Thymus (tissue), 11 donors: Measurements from ENCODE around the gene SLC51A. TPM values are rescaled to one million over a fixed set of nuclear protein-coding genes. Genes with fewer than 3 reads are reported as not detected.

Experiments used
- DNase-seq, 9 donors: peaks; one replicate each; pipeline ENCODE4 v3.0.0-alpha.2; 2013; ENCODE audit warnings: low spot score in 9 of 9, low read depth in 6 of 9, missing footprints in 1 of 9
- H3K27ac ChIP-seq, 2 donors: one replicate each; pipeline ENCODE4 v1.5.1; 2013; ENCODE audit warnings: control low read depth in 1 of 2, low read depth in 1 of 2, low read length in 1 of 2, mild to moderate bottlenecking in 1 of 2, moderate library complexity in 1 of 2
- H3K27me3 ChIP-seq, 2 donors: one replicate each; pipeline ENCODE4 v1.5.1; 2013; ENCODE audit warnings: low read length in 1 of 2; ENCODE audit not compliant: control insufficient read depth in 2 of 2, insufficient read depth in 1 of 2
- H3K36me3 ChIP-seq, 2 donors: one replicate each; pipeline ENCODE4 v1.5.1; 2013; ENCODE audit warnings: low read length in 1 of 2, mild to moderate bottlenecking in 1 of 2, moderate library complexity in 1 of 2; ENCODE audit not compliant: control insufficient read depth in 2 of 2, insufficient read depth in 2 of 2
- H3K4me1 ChIP-seq, 2 donors: one replicate each; pipeline ENCODE4 v1.5.1; 2013; ENCODE audit warnings: low read length in 2 of 2; ENCODE audit not compliant: control insufficient read depth in 2 of 2, insufficient read depth in 2 of 2
- H3K4me3 ChIP-seq, 2 donors: one replicate each; pipeline ENCODE4 v1.5.1; 2013; ENCODE audit warnings: low read length in 2 of 2, control low read depth in 1 of 2, mild to moderate bottlenecking in 1 of 2
- H3K9me3 ChIP-seq, 2 donors: one replicate each; pipeline ENCODE4 v1.5.1; 2013; ENCODE audit warnings: low read length in 1 of 2, mild to moderate bottlenecking in 1 of 2; ENCODE audit not compliant: control insufficient read depth in 2 of 2, insufficient read depth in 1 of 2
- WGBS: extraction: QIAGEN DNeasy Blood & Tissue Kit; methylation state at CpG from one replicate; pipeline ENCODE4 v1.1.7; 2013; 5-methylcytosine and 5-hydroxymethylcytosine counted together
- polyA plus RNA-seq: library from polyadenylated mRNA; stranded (reverse); fragments of 200-250 nt; gene quantifications from one replicate; pipeline ENCODE4 v1.2.3, GENCODE V29; 2013
- total RNA-seq: library from RNA; stranded (reverse); fragments of 120-200 nt; gene quantifications from one replicate; pipeline ENCODE4 v1.2.4, GENCODE V29; 2013
- donor health status: healthy.

SLC51A gene
- total and polyA plus RNA-seq, 2 donors: 0.66 to 2.1 TPM

- no peak for DNase-seq
- Histone ChIP-seq H3K27me3 (peaks cover 0 to 19% of the 10 kb centered on the region in 2 donors), H3K27ac (no peak overlapping the region), H3K4me3 (no peak overlapping the region), H3K9me3 (no peaks in the 10 kb centered on the region), H3K4me1 (peaks cover 0 to 13% of the 10 kb centered on the region in 2 donors), H3K36me3 (no peaks in the 10 kb centered on the region)
- WGBS: 96% methylated on average over 13 of the region's 13 CpGs
These were observed 1.9 kb downstream of the SLC51A start for GRCh38 chr3:196218155-196218712.

GRCh38 chr3:196219194-196219969, 3.0 kb downstream of the SLC51A start:
- Histone ChIP-seq H3K4me3 (no peak overlapping the region), H3K4me1 (peaks cover 0 to 13% of the 10 kb centered on the region in 2 donors), H3K27me3 (peaks cover 0 to 19% of the 10 kb centered on the region in 2 donors), H3K27ac (peak overlapping the region in 1 of 2 donors; percentile 63), H3K36me3 (no peaks in the 10 kb centered on the region), H3K9me3 (no peaks in the 10 kb centered on the region)
- peak in 6 of 9 donors; percentile 34 to 83 (median 54) for DNase-seq
- WGBS: 28% methylated on average over 19 of the region's 19 CpGs

GRCh38 chr3:196219970-196220311, 3.6 kb downstream of the SLC51A start:
- Histone ChIP-seq H3K4me3 (no peak overlapping the region), H3K27me3 (peaks cover 0 to 18% of the 10 kb centered on the region in 2 donors), H3K36me3 (no peaks in the 10 kb centered on the region), H3K27ac (no peak overlapping the region), H3K4me1 (peaks cover 0 to 13% of the 10 kb centered on the region in 2 donors), H3K9me3 (no peaks in the 10 kb centered on the region)
- 97% methylated on average over 19 of the region's 19 CpGs for WGBS
- DNase-seq: no peak

- no peak for DNase-seq
- 92% methylated on average over 10 of the region's 10 CpGs for WGBS
- H3K9me3 ChIP-seq: no peaks in the 10 kb centered on the region
These were observed 4.3 kb downstream of the SLC51A start for GRCh38 chr3:196220587-196220986.

GRCh38 chr3:196220991-196221390, 4.7 kb downstream of the SLC51A start:
- no peak overlapping the region for H3K27ac ChIP-seq
- no peak for DNase-seq
- peaks cover 0 to 11% of the 10 kb centered on the region in 2 donors for H3K27me3 ChIP-seq
- H3K4me1 ChIP-seq: peaks cover 0 to 13% of the 10 kb centered on the region in 2 donors
- WGBS: 95% methylated on average over 7 of the region's 7 CpGs
- no peak overlapping the region for H3K4me3 ChIP-seq
- H3K36me3 ChIP-seq: no peaks in the 10 kb centered on the region
- H3K9me3 ChIP-seq: no peaks in the 10 kb centered on the region

More at GRCh38 chr3:196220587-196220986, 4.3 kb downstream of the SLC51A start:
- Histone ChIP-seq H3K36me3 (no peaks in the 10 kb centered on the region), H3K27ac (peak overlapping the region in 1 of 2 donors; percentile 25), H3K4me3 (no peak overlapping the region), H3K4me1 (peaks cover 0 to 13% of the 10 kb centered on the region in 2 donors), H3K27me3 (peaks cover 0 to 15% of the 10 kb centered on the region in 2 donors)

GRCh38 chr3:196222876-196223595, 6.7 kb downstream of the SLC51A start:
- Histone ChIP-seq H3K36me3 (no peaks in the 10 kb centered on the region), H3K4me3 (no peak overlapping the region), H3K27ac (no peak overlapping the region), H3K4me1 (peaks cover 0 to 13% of the 10 kb centered on the region in 2 donors), H3K9me3 (no peaks in the 10 kb centered on the region), H3K27me3 (no peaks in the 10 kb centered on the region)
- WGBS: 90% methylated on average over 19 of the region's 19 CpGs
- no peak for DNase-seq

- 98% methylated on average over 10 of the region's 10 CpGs for WGBS
- H3K27me3 ChIP-seq: no peaks in the 10 kb centered on the region
- DNase-seq: no peak
- H3K27ac ChIP-seq: no peak overlapping the region
- H3K9me3 ChIP-seq: no peaks in the 10 kb centered on the region
- peaks cover 0 to 3% of the 10 kb centered on the region in 2 donors for H3K4me1 ChIP-seq
- H3K36me3 ChIP-seq: no peaks in the 10 kb centered on the region
- H3K4me3 ChIP-seq: no peak overlapping the region
These were observed 8.8 kb downstream of the SLC51A start for GRCh38 chr3:196225086-196225485.

GRCh38 chr3:196225763-196226364, 9.5 kb downstream of the SLC51A start:
- Histone ChIP-seq H3K4me3 (no peak overlapping the region), H3K4me1 (peaks cover 0 to 2% of the 10 kb centered on the region in 2 donors), H3K27me3 (no peaks in the 10 kb centered on the region), H3K27ac (no peak overlapping the region), H3K9me3 (no peaks in the 10 kb centered on the region), H3K36me3 (no peaks in the 10 kb centered on the region)
- 95% methylated on average over 15 of the region's 15 CpGs for WGBS
- DNase-seq: no peak
